SK-N-MC (cell line): Measurements from ENCODE around the gene ZNF682.

Source experiments
- EZH2 ChIP-seq: fragments of 200-600 bp; sonication (generic); IDR thresholded peaks from one replicate; pipeline ENCODE4 v1.6.1; 2017; ENCODE audit warnings: antibody characterized with exemption
- POLR2AphosphoS5 ChIP-seq: IDR thresholded peaks from 2 replicates; pipeline ENCODE4 v1.6.1; 2012; ENCODE audit warnings: mild to moderate bottlenecking, low read depth, low read length, borderline replicate concordance

- TF ChIP-seq POLR2AphosphoS5, result no peak
- no peak for TF ChIP-seq EZH2
Measured at GRCh38 chr19:20060282-20060681, 21.0 kb upstream of the ZNF682 start.
